ENCODE results near the gene PRDM16. TPM values are rescaled to one million over a fixed set of nuclear protein-coding genes. Genes with fewer than 3 reads are reported as not detected.

Gene PRDM16
- total RNA-seq, 1 experiment from 2014 or later: 1.6 TPM

- TF ChIP-seq, protein P1, sequence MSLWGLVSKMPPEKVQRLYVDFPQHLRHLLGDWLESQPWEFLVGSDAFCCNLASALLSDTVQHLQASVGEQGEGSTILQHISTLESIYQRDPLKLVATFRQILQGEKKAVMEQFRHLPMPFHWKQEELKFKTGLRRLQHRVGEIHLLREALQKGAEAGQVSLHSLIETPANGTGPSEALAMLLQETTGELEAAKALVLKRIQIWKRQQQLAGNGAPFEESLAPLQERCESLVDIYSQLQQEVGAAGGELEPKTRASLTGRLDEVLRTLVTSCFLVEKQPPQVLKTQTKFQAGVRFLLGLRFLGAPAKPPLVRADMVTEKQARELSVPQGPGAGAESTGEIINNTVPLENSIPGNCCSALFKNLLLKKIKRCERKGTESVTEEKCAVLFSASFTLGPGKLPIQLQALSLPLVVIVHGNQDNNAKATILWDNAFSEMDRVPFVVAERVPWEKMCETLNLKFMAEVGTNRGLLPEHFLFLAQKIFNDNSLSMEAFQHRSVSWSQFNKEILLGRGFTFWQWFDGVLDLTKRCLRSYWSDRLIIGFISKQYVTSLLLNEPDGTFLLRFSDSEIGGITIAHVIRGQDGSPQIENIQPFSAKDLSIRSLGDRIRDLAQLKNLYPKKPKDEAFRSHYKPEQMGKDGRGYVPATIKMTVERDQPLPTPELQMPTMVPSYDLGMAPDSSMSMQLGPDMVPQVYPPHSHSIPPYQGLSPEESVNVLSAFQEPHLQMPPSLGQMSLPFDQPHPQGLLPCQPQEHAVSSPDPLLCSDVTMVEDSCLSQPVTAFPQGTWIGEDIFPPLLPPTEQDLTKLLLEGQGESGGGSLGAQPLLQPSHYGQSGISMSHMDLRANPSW (CRISPR knock-in tag; conservative IDR thresholded peaks at IDR 0.05; ENCODE audit: low read depth): no peak
- TF ChIP-seq, protein P2, sequence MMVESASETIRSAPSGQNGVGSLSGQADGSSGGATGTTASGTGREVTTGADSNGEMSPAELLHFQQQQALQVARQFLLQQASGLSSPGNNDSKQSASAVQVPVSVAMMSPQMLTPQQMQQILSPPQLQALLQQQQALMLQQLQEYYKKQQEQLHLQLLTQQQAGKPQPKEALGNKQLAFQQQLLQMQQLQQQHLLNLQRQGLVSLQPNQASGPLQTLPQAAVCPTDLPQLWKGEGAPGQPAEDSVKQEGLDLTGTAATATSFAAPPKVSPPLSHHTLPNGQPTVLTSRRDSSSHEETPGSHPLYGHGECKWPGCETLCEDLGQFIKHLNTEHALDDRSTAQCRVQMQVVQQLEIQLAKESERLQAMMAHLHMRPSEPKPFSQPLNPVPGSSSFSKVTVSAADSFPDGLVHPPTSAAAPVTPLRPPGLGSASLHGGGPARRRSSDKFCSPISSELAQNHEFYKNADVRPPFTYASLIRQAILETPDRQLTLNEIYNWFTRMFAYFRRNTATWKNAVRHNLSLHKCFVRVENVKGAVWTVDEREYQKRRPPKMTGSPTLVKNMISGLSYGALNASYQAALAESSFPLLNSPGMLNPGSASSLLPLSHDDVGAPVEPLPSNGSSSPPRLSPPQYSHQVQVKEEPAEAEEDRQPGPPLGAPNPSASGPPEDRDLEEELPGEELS (CRISPR knock-in tag; IDR thresholded peaks at IDR 0.05): no peak
- TF ChIP-seq EMX1 (CRISPR knock-in tag; IDR thresholded peaks at IDR 0.05): no peak
- TF ChIP-seq, protein P3, sequence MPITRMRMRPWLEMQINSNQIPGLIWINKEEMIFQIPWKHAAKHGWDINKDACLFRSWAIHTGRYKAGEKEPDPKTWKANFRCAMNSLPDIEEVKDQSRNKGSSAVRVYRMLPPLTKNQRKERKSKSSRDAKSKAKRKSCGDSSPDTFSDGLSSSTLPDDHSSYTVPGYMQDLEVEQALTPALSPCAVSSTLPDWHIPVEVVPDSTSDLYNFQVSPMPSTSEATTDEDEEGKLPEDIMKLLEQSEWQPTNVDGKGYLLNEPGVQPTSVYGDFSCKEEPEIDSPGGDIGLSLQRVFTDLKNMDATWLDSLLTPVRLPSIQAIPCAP (CRISPR knock-in tag; IDR thresholded peaks at IDR 0.05): no peak
These were observed 302.1 kb downstream of the PRDM16 start (continued) for GRCh38 chr1:3370856-3371703.

GRCh38 chr1:3372317-3372716 lies 303.3 kb downstream of the PRDM16 start:
- no peaks in the 10 kb centered on the region for H3K36me3 Mint-ChIP-seq
- ATAC-seq (no peak), DNase-seq (ENCODE audit: low spot score) (no peak)
- POLR2A ChIA-PET: no interaction called here
- CTCF ChIA-PET: interaction anchor here (0.6 to 3.1 kb wide), 2 partner anchors 119 to 292 kb away, joined by 3 to 8 read pairs; no protein-coding TSS in a partner anchor
- H3K27ac Mint-ChIP-seq: no peak overlapping the region
- no peaks in the 10 kb centered on the region for H3K27me3 Mint-ChIP-seq (ENCODE audit: low read depth)
- H3K9me3 Mint-ChIP-seq: peaks cover 13% of the 10 kb centered on the region; the same call in 1 of the 2 replicates
- no peak overlapping the region for H3K4me3 Mint-ChIP-seq
- H3K4me1 Mint-ChIP-seq: peaks cover 17% of the 10 kb centered on the region
- TF ChIP-seq, protein P4, sequence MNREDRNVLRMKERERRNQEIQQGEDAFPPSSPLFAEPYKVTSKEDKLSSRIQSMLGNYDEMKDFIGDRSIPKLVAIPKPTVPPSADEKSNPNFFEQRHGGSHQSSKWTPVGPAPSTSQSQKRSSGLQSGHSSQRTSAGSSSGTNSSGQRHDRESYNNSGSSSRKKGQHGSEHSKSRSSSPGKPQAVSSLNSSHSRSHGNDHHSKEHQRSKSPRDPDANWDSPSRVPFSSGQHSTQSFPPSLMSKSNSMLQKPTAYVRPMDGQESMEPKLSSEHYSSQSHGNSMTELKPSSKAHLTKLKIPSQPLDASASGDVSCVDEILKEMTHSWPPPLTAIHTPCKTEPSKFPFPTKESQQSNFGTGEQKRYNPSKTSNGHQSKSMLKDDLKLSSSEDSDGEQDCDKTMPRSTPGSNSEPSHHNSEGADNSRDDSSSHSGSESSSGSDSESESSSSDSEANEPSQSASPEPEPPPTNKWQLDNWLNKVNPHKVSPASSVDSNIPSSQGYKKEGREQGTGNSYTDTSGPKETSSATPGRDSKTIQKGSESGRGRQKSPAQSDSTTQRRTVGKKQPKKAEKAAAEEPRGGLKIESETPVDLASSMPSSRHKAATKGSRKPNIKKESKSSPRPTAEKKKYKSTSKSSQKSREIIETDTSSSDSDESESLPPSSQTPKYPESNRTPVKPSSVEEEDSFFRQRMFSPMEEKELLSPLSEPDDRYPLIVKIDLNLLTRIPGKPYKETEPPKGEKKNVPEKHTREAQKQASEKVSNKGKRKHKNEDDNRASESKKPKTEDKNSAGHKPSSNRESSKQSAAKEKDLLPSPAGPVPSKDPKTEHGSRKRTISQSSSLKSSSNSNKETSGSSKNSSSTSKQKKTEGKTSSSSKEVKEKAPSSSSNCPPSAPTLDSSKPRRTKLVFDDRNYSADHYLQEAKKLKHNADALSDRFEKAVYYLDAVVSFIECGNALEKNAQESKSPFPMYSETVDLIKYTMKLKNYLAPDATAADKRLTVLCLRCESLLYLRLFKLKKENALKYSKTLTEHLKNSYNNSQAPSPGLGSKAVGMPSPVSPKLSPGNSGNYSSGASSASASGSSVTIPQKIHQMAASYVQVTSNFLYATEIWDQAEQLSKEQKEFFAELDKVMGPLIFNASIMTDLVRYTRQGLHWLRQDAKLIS (CRISPR knock-in tag; IDR thresholded peaks at IDR 0.05; ENCODE audit: borderline replicate concordance): no peak
- no peak for TF ChIP-seq HMGA2 (CRISPR knock-in tag; IDR thresholded peaks at IDR 0.05)
- TF ChIP-seq EMX1 (CRISPR knock-in tag; IDR thresholded peaks at IDR 0.05): no peak
- TF ChIP-seq TCF7 (CRISPR knock-in tag; IDR thresholded peaks at IDR 0.05; ENCODE audit: low read depth): no peak
- no peak for TF ChIP-seq ZNF219 (CRISPR knock-in tag; IDR thresholded peaks at IDR 0.05; ENCODE audit: borderline replicate concordance)
- no peak for TF ChIP-seq NFYB (CRISPR knock-in tag; conservative IDR thresholded peaks at IDR 0.05; ENCODE audit: low read depth)
- no peak for TF ChIP-seq ETV6 (CRISPR knock-in tag; IDR thresholded peaks at IDR 0.05)
- TF ChIP-seq, protein P5, sequence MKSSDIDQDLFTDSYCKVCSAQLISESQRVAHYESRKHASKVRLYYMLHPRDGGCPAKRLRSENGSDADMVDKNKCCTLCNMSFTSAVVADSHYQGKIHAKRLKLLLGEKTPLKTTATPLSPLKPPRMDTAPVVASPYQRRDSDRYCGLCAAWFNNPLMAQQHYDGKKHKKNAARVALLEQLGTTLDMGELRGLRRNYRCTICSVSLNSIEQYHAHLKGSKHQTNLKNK (CRISPR knock-in tag; IDR thresholded peaks at IDR 0.05): no peak
- TF ChIP-seq IRF2 (CRISPR knock-in tag; IDR thresholded peaks at IDR 0.05; ENCODE audit: borderline replicate concordance, low read depth): no peak
- TF ChIP-seq NR3C1 (CRISPR knock-in tag; conservative IDR thresholded peaks at IDR 0.05; ENCODE audit: low read depth): no peak
- TF ChIP-seq FOXJ3 (CRISPR knock-in tag; IDR thresholded peaks at IDR 0.05; ENCODE audit: borderline replicate concordance): no peak
- no peak for TF ChIP-seq PREB (CRISPR knock-in tag; IDR thresholded peaks at IDR 0.05; ENCODE audit: borderline replicate concordance)
- no peak for TF ChIP-seq MLX (CRISPR knock-in tag; IDR thresholded peaks at IDR 0.05)
- TF ChIP-seq ZNF317 (CRISPR knock-in tag; IDR thresholded peaks at IDR 0.05; ENCODE audit: borderline replicate concordance, low read depth): no peak
- TF ChIP-seq ATF1 (CRISPR knock-in tag; IDR thresholded peaks at IDR 0.05): no peak
- TF ChIP-seq GRHL2 (CRISPR knock-in tag; IDR thresholded peaks at IDR 0.05; ENCODE audit: insufficient replicate concordance, severe bottlenecking): no peak
- TF ChIP-seq SP1 (CRISPR knock-in tag; conservative IDR thresholded peaks at IDR 0.05): no peak
